NCI-H1417 (cell line): ENCODE results near the gene R3HDM2.

Experiments used
- DNase-seq, 3 experiments: peaks; one replicate each; lab custom pipeline; 2025; lab: John Stamatoyannopoulos, UW

Gene R3HDM2

DNA sequence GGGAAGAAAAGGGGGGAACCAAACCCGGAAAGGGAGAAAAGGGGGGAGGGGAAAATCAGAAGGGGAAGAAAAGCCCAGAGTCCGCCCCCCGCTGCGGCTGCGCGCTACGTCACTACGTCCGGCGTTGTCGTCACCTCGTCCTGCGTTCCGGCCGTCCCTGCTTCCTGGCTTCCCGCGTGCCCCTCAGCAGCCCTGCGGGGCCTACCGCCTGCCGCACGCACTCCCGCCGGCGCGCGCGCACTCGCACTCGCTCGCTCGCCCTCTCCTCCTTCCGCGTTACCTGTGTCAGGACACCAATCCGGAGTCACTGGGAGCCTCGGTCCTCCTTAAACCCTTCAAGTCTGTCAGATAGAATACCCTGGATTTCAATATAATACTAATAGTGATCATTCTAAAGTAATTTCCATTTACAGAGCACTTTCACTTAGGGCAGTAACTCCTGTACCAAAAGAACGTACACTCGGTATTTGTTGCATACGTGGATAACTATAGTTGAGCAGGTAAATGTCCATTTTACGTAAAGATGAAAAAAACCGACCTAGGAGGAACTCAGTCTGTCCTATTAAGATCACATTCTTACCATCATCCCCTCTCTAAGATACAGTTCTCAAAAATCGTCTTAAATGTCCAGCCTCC is at the start of gene R3HDM2:
Gene R3HDM2 (minus strand): TSS at position 113 of the 636 bp plus-strand sequence. CDS start 120,615 bp downstream, outside the sequence.
- DNase-seq: peak; percentile 96 to 98 (median 96)

DNA sequence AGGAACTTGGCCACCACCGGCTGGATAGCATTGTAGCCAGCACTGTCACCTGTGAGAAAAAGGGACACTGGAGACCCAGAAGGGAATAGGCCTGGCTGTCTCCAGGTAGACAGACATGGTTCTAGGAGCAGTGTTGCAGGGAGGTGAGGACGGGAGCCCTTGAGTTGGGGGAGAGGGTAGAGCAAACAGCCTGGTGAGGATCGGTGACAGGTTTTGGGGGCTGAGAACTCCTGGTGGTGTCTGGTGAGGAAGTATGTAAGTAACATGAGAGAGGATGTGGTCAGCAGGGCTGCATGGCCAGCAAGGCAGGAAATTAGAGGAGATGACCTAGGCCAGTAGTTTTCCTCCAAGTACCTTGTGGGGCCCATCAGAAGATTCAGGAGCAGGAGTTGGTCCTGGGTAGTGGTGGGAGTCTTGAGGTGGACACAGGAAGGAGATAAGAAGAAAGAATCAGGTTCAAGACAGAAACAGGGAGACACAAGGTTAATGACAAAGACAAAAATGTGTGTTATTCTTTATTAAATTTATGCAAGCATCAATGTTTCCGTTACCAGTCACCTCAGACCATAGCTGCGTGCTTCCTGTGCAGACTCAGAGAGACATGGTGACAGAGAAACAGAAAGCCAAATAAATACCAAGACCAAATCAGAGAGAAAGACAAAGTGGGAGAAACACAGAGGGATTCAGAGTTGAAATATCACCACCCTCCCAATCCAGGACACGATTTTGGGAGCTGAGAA is 48.7 kb upstream of the R3HDM2 start, which contains the start of gene ARHGAP9:
Gene ARHGAP9 (minus strand): TSS at position 491 of the 740 bp plus-strand sequence. CDS start 460 bp downstream, at position 31.
- no peak for DNase-seq

DNA sequence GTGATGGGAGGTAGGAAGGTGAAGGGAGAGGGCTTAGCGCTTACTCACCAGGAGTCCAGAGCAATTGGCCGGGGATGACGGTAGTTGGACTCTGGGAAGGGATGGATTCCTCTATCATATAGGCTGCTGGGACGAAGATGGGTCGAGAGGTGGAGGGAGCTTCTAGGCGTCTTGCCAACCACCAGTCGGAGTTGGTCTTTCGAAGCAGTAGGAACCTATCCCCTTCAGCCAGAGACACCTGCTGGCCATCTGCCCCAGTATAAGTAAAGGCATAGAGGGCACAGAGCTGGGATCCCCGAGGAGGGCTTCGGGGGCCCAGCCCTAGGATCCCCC is 48.2 kb upstream of the R3HDM2 start:
- no peak for DNase-seq

DNA sequence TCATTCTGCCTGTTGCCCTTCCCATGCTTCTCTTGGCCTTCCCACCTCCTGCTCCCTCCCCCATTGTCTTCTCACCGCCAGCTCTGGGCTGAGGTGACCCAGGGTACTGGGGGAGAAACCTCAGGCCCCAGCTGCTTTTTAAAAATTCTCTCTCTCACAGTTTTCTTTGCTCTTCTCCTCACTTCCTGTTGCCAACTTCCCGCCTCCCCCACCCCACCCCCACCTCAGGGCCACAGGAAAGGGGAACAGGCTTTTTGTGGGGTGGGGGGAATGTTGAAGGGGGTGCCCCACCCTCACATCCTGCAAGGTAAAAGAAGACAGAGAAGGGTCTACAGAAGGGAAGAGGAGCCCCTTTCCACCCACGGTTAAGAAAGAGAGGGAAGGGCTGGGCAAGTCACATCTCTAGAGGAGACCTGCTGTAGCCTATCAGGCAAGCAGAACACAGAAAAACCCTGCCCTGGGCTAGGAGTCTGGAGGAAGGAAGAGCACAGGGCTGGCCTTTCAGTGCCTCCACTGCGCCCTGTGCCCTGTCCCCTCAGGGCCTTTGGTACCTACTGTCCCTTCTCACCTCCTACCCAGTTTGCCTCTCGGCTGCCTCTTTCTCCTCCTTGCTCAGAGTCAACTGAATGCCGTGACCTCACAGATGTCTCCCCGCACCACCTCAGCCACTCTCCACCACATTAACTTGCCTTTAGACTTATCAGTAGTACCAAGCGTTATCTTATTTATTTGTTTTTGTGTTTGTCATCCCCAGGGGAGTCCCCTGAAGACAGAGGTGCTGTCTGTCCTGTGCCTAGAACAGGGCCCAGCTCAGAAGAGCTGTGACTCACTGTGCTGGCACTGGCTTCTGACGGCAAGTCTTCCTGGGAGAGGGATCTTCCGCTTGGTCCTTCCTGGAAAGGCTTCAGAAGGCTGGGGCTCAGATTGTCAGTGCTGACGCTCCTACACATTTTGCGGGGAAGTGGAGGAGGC is 47.2 kb upstream of the R3HDM2 start:
- no peak for DNase-seq

DNA sequence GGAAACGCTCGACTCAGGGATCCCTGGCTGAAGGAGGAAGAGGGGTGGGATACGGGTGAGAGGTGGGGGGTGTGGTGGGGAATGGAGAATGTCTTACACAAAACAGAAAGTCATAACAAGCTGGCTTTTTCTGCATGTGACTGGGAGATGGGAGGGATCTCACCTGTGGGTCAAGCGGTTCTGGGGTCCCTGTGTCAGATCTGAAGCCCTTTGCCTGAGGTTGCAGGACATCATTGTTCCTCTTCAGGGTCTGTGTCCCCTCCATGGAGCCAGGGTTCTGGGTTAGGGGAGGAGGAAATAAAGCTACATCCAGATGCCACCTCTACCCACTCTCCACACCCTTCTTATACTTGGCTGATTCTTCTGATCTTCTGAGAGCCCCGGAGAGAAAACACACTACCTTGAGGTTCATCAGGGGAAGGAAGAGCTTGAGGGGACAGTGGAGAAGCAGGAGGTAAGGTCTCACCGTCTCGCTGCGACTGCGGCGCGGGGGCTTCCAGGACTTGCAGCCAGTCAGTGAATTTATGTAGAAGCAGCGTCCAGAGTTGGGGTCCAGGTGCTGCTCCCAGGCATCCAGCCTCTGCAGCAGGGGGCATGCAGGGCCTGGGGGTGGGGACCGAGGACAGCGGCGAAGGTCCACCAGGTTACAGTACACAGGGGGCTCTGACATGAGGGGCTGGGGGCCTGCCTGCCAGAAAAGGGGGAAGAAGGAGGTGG is 46.3 kb upstream of the R3HDM2 start:
- DNase-seq: no peak

DNA sequence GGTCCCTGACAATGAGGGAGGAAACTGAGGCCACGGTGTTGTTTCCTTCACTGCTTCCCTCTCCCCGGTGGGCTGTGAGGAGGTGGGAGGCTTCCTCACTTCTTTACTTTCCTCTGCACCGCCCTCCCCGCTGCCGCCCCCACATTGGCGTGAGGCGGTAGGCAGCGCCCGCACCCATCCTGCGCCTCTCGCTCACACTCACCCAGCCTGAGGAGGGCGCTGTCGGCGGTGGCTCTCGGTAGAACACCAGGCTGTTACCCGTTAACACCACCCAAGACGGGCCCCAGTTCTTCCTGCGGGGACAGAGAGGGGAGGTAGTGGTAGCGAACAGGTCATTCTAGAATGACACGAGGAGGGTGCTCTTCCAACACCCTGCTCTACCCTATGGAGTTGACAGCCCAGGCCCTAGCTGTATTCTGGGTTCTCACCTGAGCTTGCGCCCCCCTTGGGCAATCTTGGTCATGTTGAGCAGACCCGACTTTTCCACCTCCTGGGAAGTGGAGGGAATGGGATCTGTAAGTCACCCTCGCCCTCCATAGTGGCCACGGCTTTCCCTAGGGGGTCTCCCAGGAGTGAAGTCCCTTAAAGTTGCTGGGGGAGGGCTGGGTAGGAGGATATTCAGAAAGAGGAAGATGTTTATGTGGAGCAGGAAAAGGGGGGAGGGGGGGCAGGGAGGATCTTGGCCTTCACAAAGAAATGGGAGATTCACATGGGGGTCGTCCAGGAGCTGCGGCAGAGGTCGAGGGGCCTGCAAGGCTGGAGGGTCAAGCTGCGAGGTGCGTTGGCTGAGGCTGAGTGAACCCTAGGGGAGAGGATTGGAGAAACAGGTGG is 45.5 kb upstream of the R3HDM2 start:
- DNase-seq: peak in 2 of 3 experiments; percentile 54 to 62

GRCh38 chr12:57475271-57476161 is 44.7 kb upstream of the R3HDM2 start:
- peak in 2 of 3 experiments; percentile 65 to 68 for DNase-seq

GRCh38 chr12:57474862-57475261 is 44.0 kb upstream of the R3HDM2 start:
- peak in 2 of 3 experiments; percentile 65 to 66 for DNase-seq

DNA sequence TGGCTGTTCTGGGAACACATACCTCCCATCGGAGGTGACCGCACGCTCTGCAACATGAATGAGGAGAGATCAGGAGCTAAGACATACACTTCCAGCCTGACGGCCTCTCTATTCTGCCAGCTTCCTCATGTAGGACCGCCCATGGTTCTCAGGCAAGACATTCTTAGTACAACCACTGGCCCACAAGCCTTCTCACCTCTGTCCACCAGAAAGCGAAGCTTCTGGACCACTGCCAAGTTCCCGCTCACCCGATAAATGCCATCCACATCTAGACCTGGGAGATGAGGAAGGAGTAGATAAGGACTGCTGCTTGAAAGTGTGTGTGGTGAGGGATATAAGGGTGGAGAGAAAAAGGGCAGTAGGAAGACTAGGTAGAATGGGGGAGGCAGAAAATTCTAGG is 43.6 kb upstream of the R3HDM2 start:
- peak in 1 of 3 experiments; percentile 58 for DNase-seq

DNA sequence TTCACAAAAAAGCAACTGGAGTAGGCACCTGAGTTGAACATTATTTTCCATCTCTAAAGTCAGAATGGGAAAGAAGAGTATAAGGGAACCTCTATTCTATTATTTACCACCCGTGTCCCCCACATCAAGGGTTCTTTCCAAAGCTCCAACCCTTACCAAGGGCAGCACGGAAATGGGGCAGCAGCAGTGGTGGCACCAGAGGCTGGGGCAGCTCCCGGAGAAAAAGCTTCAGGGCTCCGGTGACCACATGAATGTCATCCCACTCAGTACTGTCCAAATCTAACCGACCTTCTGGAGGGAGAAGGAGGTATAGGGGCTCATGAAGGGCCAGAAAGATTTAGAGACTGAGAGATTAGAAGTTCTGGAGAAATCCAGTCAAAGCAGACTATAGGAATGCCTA is 43.0 kb upstream of the R3HDM2 start:
- no peak for DNase-seq

DNA sequence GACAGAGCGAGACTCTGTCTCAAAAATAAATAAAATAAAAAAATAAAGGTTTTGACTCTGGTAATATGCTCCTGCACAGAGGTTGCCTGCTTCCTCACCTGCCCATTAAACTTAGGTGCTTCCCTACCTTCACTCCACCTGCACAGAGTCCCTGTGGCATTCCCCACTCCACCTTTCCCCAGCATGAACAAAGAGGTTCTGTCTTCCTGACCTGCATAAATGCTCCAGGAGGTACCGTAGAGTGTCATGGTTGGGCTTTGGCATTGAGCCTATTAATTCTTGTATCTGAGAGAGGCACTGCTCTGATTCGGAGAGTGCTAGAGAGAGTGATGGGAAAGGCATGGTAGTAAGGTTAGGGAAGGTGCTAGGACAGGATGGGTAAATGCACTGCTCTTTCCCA is 42.5 kb upstream of the R3HDM2 start:
- no peak for DNase-seq

DNA sequence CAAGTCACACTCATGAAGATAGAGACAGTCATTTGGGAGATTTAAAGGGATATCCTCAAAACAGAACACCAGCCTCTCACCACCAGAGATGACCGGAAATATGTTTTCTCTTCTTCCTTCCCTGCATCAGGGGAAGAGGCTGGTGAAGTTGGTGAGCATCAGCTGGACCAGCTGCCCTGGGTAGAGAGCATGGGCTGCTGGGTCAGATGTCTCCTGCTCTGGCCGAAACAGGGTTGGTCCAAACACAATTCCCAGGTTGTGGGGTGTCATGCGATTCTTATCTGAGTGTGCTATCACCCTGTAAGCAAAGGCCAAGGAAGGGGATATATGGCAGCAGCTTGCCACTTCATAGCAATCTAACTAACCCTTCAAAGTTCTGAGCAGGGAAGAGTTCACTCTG is 41.5 kb upstream of the R3HDM2 start:
- no peak for DNase-seq

DNA sequence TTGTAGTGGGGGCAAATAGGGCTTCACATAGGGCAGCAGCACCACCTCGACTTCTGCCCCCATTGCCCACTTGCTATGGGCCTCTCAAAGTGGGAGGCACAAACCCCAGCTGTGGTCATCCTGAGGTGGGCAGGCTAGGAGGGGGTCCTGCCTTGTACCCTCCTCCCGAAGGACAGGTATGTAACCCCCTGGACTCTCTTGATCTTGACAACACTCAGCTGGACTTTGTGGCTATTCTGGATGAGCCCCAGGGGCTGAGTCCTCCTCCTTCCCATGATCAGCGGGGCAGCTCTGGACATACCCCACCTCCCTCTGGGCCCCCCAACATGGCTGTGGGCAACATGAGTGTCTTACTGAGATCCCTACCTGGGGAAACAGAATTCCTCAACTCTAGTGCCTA is 40.8 kb upstream of the R3HDM2 start:
- DNase-seq: no peak

- DNase-seq: no peak
Observed at GRCh38 chr12:57470970-57471656, 40.3 kb upstream of the R3HDM2 start.

DNA sequence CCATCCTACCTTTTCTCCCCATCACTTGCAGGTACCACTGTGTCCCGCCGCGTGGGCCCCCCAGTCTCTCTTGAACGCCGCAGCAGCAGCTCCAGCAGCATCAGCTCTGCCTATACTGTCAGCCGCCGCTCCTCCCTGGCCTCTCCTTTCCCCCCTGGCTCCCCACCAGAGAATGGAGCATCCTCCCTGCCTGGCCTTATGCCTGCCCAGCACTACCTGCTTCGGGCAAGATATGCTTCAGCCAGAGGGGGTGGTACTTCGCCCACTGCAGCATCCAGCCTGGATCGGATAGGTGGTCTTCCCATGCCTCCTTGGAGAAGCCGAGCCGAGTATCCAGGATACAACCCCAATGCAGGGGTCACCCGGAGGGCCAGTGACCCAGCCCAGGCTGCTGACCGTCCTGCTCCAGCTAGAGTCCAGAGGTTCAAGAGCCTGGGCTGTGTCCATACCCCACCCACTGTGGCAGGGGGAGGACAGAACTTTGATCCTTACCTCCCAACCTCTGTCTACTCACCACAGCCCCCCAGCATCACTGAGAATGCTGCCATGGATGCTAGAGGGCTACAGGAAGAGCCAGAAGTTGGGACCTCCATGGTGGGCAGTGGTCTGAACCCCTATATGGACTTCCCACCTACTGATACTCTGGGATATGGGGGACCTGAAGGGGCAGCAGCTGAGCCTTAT is 39.6 kb upstream of the R3HDM2 start:
- DNase-seq: no peak

DNA sequence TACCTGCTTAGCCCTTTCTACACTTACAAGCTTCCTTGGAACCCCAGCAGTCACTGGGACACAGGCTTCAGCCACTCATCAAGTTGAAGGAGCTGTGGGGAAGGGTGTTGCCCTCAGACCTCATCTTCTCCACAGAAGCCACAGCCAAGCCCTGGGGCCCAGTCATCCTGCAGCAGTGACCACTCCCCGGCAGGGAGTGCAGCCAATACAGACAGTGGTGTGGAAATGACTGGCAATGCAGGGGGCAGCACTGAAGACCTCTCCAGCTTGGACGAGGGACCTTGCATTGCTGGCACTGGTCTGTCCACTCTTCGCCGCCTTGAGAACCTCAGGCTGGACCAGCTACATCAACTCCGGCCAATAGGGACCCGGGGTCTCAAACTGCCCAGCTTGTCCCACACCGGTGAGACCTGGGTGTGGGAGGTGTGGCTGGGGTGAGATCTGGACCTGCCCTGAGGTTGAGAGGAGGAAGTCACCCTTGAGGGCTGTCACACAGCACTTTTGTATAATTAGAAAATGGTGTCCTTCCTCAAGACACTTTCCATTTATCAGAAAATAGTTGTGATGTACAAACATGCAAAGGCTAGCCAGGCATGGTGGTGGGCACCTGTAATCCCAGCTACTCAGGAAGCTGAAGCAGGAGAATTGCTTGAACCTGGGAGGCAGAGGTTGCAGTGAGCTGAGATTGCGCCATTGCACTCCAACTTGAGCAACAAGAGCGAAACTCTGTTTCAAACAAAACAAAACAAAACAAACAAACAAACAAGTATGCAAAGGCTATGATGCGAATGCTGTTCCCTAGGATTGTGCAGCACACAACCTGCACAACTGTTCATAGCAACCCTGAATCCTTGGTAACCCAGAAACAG is 38.7 kb upstream of the R3HDM2 start:
- no peak for DNase-seq

GRCh38 chr12:57467915-57468314 is 37.1 kb upstream of the R3HDM2 start:
- DNase-seq: no peak
